ENCODE results near the gene TFDP1.

The TFDP1 gene

DNA sequence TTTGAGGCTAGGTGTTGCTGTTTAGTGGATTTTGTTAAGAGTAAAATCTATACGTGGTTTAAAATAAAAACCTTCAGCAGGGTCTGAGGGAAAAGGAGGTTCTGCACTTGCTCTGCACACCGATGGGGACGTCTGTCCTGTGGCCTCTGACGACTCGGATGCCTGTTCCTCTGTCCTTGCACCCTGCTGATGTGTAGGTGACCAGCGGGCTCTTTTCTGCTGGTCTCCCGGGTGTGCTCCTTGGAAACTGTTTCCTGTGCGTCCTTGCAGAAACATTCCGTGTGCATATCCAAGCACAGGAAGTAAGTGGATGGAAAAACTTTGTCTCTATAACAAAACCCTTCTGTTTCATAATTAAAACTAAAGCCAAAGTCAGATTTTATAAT is 69.6 kb downstream of the TFDP1 start:
- Histone ChIP-seq H2AFZ (ENCODE audit: low read depth, low read length) (no peak overlapping the region), H3K9me3 (ENCODE audit: insufficient read depth, low read length, severe bottlenecking) (no peaks in the 10 kb centered on the region), H3K4me3 (ENCODE audit: low read depth in 1 of 2, low read length in 2 of 2) (no peak overlapping the region), H3K36me3 (ENCODE audit: insufficient read depth, low read length) (no peaks in the 10 kb centered on the region), H4K20me1 (ENCODE audit: insufficient read depth, low read length) (peaks cover 16% of the 10 kb centered on the region; the same call in 1 of the 2 replicates), H3K4me1 (ENCODE audit: insufficient read depth, low read length) (no peaks in the 10 kb centered on the region), H3K9ac (ENCODE audit: low read depth, low read length) (no peak overlapping the region), H3K79me2 (ENCODE audit: insufficient read depth, low read length) (no peaks in the 10 kb centered on the region), H3K27me3 (ENCODE audit: insufficient read depth, low read length, poor library complexity) (no peaks in the 10 kb centered on the region), H3K4me2 (ENCODE audit: insufficient read depth, low read length) (no peak overlapping the region), H3K27ac (ENCODE audit: low read length) (no peak overlapping the region)
- TF ChIP-seq EZH2 (IDR thresholded peaks at IDR 0.05; ENCODE audit: borderline replicate concordance, low read depth, low read length, severe bottlenecking) = no peak
- TF ChIP-seq, protein P1, sequence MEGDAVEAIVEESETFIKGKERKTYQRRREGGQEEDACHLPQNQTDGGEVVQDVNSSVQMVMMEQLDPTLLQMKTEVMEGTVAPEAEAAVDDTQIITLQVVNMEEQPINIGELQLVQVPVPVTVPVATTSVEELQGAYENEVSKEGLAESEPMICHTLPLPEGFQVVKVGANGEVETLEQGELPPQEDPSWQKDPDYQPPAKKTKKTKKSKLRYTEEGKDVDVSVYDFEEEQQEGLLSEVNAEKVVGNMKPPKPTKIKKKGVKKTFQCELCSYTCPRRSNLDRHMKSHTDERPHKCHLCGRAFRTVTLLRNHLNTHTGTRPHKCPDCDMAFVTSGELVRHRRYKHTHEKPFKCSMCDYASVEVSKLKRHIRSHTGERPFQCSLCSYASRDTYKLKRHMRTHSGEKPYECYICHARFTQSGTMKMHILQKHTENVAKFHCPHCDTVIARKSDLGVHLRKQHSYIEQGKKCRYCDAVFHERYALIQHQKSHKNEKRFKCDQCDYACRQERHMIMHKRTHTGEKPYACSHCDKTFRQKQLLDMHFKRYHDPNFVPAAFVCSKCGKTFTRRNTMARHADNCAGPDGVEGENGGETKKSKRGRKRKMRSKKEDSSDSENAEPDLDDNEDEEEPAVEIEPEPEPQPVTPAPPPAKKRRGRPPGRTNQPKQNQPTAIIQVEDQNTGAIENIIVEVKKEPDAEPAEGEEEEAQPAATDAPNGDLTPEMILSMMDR (IDR thresholded peaks at IDR 0.05; ENCODE audit: borderline replicate concordance, extremely low read depth, low read length, poor library complexity, severe bottlenecking) = no peak
- ATAC-seq (ENCODE audit: insufficient read depth, low read depth) = no peak
- no peak for DNase-seq

DNA sequence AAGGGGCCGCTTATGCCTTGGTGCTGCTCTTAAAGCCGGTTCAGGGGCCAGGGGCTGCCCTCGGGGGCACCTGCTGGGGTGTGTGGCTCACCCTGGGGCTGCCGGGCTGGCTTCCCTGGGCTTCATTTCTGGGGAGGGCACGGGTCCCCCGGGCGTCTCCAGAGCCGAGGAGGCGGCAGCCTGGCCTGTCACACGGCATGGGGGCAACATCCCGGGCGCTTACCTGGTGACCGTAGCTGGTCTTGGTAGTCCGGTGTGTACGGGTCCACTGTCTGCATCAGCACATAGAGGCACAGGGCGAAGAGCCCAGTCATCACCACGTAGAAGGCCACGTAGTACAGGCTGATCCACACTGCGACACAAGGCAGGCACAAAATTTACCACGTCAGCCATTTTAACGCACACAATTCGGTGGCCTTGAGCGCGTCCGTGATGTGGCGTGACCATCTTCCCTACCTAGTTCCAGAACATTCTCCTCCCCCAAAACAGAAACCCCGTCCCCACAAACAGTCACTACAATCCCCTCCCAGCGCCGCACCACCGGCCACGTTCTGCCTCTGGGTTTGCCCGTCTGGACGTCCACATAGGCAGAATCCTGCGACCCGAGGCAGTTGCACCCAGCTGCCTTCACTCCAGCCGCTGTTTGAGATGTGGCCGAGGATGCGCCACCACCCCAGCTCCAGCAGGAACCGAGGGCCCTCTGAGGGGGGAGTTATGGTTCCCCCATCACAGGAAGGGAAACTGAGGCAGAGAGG is 70.2 kb downstream of the TFDP1 start:
- no peaks in the 10 kb centered on the region for H3K4me1 ChIP-seq (ENCODE audit: insufficient read depth, low read length)
- no peaks in the 10 kb centered on the region for H3K9me3 ChIP-seq (ENCODE audit: insufficient read depth, low read length, severe bottlenecking)
- H3K27me3 ChIP-seq (ENCODE audit: insufficient read depth, low read length, poor library complexity) = no peaks in the 10 kb centered on the region
- no peak overlapping the region for H3K4me3 ChIP-seq (ENCODE audit: low read depth in 1 of 2, low read length in 2 of 2)
- no peak for TF ChIP-seq EZH2 (IDR thresholded peaks at IDR 0.05; ENCODE audit: borderline replicate concordance, low read depth, low read length, severe bottlenecking)
- TF ChIP-seq, protein P1 (IDR thresholded peaks at IDR 0.05; ENCODE audit: borderline replicate concordance, extremely low read depth, low read length, poor library complexity, severe bottlenecking) = no peak
- H3K4me2 ChIP-seq (ENCODE audit: insufficient read depth, low read length) = no peak overlapping the region
- no peaks in the 10 kb centered on the region for H3K79me2 ChIP-seq (ENCODE audit: insufficient read depth, low read length)
- no peak overlapping the region for H3K9ac ChIP-seq (ENCODE audit: low read depth, low read length)
- no peaks in the 10 kb centered on the region for H3K36me3 ChIP-seq (ENCODE audit: insufficient read depth, low read length)
- no peak for ATAC-seq (ENCODE audit: insufficient read depth, low read depth)
- no peak overlapping the region for H3K27ac ChIP-seq (ENCODE audit: low read length)
- DNase-seq = no peak
- no peak overlapping the region for H2AFZ ChIP-seq (ENCODE audit: low read depth, low read length)
- peaks cover 13% of the 10 kb centered on the region; the same call in 1 of the 2 replicates for H4K20me1 ChIP-seq (ENCODE audit: insufficient read depth, low read length)

DNA sequence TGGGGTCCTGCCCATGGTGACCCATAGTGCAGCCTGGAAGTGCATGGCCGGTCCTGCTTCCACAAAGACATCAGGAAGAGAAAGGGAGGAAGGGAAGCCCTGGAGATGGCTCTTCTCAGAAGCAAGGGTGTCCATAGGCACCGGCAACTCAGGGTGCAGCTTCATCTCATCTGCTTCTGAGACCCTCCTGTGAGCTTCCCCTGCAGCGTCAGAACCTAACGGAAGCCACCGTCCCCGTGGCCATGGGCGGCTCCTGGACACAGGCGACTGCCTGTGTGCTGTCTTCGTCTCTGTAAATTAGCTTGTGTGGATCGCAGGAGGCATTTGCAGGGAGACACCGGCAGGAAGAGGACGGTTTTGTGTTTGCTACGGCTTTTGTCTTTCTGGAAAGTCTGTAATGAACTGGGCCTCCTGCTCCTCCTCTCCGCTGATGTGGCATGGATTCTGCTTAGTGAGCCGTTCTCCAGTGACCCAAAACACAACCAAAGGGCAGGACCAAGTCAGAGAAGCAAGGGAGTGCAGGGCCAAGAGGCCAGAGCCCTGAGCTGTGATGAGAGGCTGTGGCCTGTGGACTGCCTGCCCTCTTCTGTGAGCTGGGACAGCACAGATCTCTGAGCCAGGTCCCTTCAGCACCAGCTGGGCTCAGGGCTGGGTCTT is 70.9 kb downstream of the TFDP1 start:
- no peaks in the 10 kb centered on the region for H3K27me3 ChIP-seq (ENCODE audit: insufficient read depth, low read length, poor library complexity)
- H3K79me2 ChIP-seq (ENCODE audit: insufficient read depth, low read length) = no peaks in the 10 kb centered on the region
- peaks cover 13% of the 10 kb centered on the region; the same call in 1 of the 2 replicates for H4K20me1 ChIP-seq (ENCODE audit: insufficient read depth, low read length)
- no peaks in the 10 kb centered on the region for H3K36me3 ChIP-seq (ENCODE audit: insufficient read depth, low read length)
- no peak overlapping the region for H3K9ac ChIP-seq (ENCODE audit: low read depth, low read length)
- TF ChIP-seq EZH2 (IDR thresholded peaks at IDR 0.05; ENCODE audit: borderline replicate concordance, low read depth, low read length, severe bottlenecking) = no peak
- TF ChIP-seq, protein P1 (IDR thresholded peaks at IDR 0.05; ENCODE audit: borderline replicate concordance, extremely low read depth, low read length, poor library complexity, severe bottlenecking) = no peak
- no peak for DNase-seq
- H3K27ac ChIP-seq (ENCODE audit: low read length) = no peak overlapping the region
- no peaks in the 10 kb centered on the region for H3K4me1 ChIP-seq (ENCODE audit: insufficient read depth, low read length)
- no peak overlapping the region for H3K4me2 ChIP-seq (ENCODE audit: insufficient read depth, low read length)
- H2AFZ ChIP-seq (ENCODE audit: low read depth, low read length) = no peak overlapping the region
- H3K9me3 ChIP-seq (ENCODE audit: insufficient read depth, low read length, severe bottlenecking) = no peaks in the 10 kb centered on the region
- ATAC-seq (ENCODE audit: insufficient read depth, low read depth) = no peak
- H3K4me3 ChIP-seq (ENCODE audit: low read depth in 1 of 2, low read length in 2 of 2) = no peak overlapping the region
